GM12874 (cell line): ENCODE measurements around the gene MAFF.

Source experiments
- CTCF ChIP-seq: IDR thresholded peaks from 2 replicates; pipeline ENCODE4 v1.5.1; 2011; ENCODE audit warnings: low read depth, mild to moderate bottlenecking, control low read depth, low read length, moderate library complexity; ENCODE audit not compliant: insufficient read depth

The MAFF gene

GRCh38 chr22:38201711-38202436 is at the start of gene MAFF:
TSS of gene MAFF (plus strand) at chr22:38201994. CDS start at chr22:38213854, 11,860 bp downstream.
- no peak for TF ChIP-seq CTCF

- no peak for TF ChIP-seq CTCF
Measured at GRCh38 chr22:38153821-38154562, 47.8 kb upstream of the MAFF start.

- TF ChIP-seq CTCF = no peak
Measured at GRCh38 chr22:38155703-38156102, 46.1 kb upstream of the MAFF start.

GRCh38 chr22:38162881-38163843 is 38.6 kb upstream of the MAFF start:
- no peak for TF ChIP-seq CTCF

GRCh38 chr22:38163844-38164550 is 37.8 kb upstream of the MAFF start:
- no peak for TF ChIP-seq CTCF

GRCh38 chr22:38164551-38164918 is 37.3 kb upstream of the MAFF start:
- TF ChIP-seq CTCF = no peak
